Large intestine (tissue), 3 donors: ENCODE results near the gene AGBL1. TPM values are rescaled to one million over a fixed set of nuclear protein-coding genes. Genes with fewer than 3 reads are reported as not detected.
"Not testable (repeated sequence)": the region's sequence is repeated elsewhere in the genome, so short reads cannot be mapped to it uniquely, and the experiment has no call there.

Experiments used
- DNase-seq, 2 donors: peaks; one replicate each; pipeline versions ENCODE4 v3.0.0 to v3.0.0-alpha.2; 2013
- H3K27ac ChIP-seq: one replicate; pipeline ENCODE4 v1.5.1; 2013; ENCODE audit warnings: low read length
- H3K27me3 ChIP-seq: 2 replicates; pipeline ENCODE4 v1.6.1; 2013; ENCODE audit warnings: low read length; ENCODE audit not compliant: control insufficient read depth, insufficient read depth
- H3K36me3 ChIP-seq: 2 replicates; pipeline ENCODE4 v1.6.1; 2013; ENCODE audit warnings: low read length; ENCODE audit not compliant: control insufficient read depth, insufficient read depth
- H3K4me1 ChIP-seq: one replicate; pipeline ENCODE4 v1.6.1; 2013; ENCODE audit warnings: low read length; ENCODE audit not compliant: control insufficient read depth, insufficient read depth
- H3K4me3 ChIP-seq: one replicate; pipeline ENCODE4 v1.5.1; 2013; ENCODE audit warnings: low read length
- H3K9me3 ChIP-seq: one replicate; pipeline ENCODE4 v1.6.1; 2013; ENCODE audit warnings: mild to moderate bottlenecking, low read depth, low read length, moderate library complexity; ENCODE audit not compliant: control insufficient read depth
- WGBS: methylation state at CpG from one replicate; pipeline ENCODE4 v1.1.5; 2013; ENCODE audit warnings: low lambda C conversion rate; ENCODE audit not compliant: insufficient coverage; 5-methylcytosine and 5-hydroxymethylcytosine counted together
- polyA plus RNA-seq: library from polyadenylated mRNA; unstranded; fragments of 120-200 nt; gene quantifications from one replicate; pipeline ENCODE4 v1.2.1, GENCODE V29; 2013

The AGBL1 gene
- polyA plus RNA-seq, 1 donor: 0.04 TPM

DNA sequence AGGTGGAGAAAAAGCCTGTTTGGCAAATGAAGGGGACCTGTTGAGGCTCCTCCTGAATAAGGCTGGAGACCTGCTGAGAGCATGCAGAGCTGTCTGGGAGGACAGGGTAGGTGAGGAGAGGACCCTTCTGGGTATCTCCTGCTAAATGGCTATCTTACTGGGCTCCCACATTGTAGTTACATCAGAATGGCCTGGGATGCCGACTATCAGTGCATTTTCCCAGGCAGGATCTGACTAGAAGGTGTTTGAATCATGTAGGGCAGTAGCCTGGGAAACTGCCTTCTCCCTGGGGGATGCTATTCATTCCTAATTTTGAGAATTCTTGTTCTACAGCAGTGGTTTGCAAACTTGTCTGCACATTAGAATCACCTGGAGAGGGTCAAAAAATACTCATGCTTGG, 631 bp downstream of the AGBL1 start:
- Histone ChIP-seq H3K36me3 (no peaks in the 10 kb centered on the region), H3K27ac (no peak overlapping the region), H3K27me3 (no peaks in the 10 kb centered on the region), H3K4me1 (no peaks in the 10 kb centered on the region), H3K4me3 (no peak overlapping the region), H3K9me3 (no peaks in the 10 kb centered on the region)
- DNase-seq: no peak
- WGBS: no CpG with 5 or more reads among the region's 1 CpG

DNA sequence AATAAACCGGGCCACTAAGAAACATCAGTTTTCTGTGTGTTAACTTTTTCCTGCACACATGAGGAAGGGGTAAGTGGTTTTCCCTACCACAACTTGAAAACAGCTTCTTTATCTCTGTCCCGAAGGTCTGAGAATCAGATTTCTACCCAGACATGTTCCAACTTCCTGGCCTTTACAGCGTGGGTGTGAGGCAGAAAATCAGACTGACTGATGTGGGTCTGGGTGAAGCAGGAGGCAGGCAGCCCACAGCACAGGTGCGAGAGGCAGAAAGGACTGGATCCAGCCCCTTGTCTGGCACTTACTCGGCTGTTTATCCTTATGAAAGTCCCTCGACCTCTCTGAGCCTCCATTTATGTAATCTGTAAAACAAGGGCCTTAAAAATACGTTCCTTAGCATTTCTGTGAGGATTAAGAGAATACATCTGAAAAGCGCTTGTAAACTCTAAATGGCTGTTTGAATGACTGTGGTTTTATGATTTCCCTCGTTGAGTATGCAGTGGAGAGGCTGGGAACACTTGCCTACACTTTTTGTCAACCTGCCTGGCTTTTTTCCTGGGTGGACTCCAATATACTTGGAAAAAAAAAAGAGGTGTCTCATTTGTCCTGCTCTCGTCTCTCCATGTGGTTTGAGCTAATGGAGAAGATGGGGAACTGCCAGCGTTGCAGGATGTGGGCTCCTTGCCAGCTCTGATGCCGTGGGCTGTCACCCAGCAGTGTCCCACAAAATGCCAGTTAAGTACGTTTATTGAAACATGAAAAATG, 3.1 kb downstream of the AGBL1 start:
- no peaks in the 10 kb centered on the region for H3K27me3 ChIP-seq
- no peaks in the 10 kb centered on the region for H3K4me1 ChIP-seq
- H3K4me3 ChIP-seq: no peak overlapping the region
- no peaks in the 10 kb centered on the region for H3K9me3 ChIP-seq
- H3K36me3 ChIP-seq: no peaks in the 10 kb centered on the region
- no peak overlapping the region for H3K27ac ChIP-seq
- no peak for DNase-seq
- 79% methylated on average over 3 of the region's 13 CpGs for WGBS

DNA sequence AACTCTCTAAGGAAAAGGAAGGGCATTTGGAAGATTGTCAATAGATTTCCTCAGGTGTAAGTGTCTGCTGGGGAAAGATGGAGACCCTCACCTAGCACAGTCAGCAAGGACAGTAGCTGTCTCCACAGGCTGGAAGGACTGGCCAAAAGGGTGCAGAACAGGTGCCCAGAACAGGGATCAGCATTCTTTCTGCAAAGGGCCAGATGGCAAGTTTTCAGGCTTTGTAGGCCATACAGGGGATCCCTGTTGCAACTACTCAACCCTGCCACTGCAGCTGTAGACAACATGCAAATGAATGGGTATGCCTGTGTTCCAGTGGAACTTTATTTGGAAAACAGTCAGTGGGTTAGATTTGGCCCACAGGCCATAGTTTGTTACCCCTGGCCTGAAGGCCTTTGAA, 8.1 kb downstream of the AGBL1 start:
- DNase-seq: no peak
- Histone ChIP-seq H3K4me1 (no peaks in the 10 kb centered on the region), H3K4me3 (no peak overlapping the region), H3K9me3 (no peaks in the 10 kb centered on the region), H3K27me3 (no peaks in the 10 kb centered on the region), H3K36me3 (no peaks in the 10 kb centered on the region), H3K27ac (no peak overlapping the region)

DNA sequence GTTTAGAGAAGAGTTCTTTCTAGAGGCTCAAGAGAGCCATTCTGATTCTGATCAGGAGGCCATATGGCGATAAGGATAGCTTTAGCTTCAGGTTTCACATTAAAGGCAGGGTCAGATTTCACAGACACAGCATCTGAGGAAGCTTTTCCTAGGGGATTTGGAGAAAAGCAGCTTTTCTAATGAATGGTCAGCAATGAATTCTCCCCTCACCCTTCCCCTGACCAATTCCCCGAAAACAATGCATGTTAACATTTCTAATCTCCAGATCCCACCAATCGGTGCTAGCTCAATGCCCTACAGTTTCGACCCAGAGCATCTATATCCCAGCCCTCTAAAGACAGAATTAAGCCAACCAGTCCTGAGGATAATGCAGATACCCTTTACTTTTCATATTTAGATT, 9.8 kb downstream of the AGBL1 start:
- no peak overlapping the region for H3K27ac ChIP-seq
- H3K36me3 ChIP-seq: no peaks in the 10 kb centered on the region
- 20% methylated on average over 1 of the region's 4 CpGs for WGBS
- H3K4me1 ChIP-seq: no peaks in the 10 kb centered on the region
- H3K9me3 ChIP-seq: no peaks in the 10 kb centered on the region
- DNase-seq: no peak
- no peaks in the 10 kb centered on the region for H3K27me3 ChIP-seq
- no peak overlapping the region for H3K4me3 ChIP-seq

DNA sequence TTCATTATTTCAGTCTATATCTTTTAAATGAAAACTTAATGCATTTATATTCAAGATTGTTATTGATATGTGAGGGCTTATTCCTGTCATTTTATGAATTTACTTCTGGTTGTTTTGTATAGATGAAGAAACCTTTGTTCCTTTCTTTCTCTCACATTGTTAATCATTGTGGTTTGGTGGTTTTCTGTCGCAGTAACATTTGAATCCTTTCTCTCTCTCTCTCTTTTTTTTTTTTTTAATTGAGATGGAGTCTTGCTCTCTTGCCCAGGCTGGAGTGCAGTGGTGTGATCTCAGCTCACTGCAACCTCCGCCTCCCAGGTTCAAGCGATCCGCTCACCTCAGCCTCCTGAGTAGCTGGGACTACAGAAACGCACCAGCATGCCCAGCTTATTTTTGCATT, 22.1 kb downstream of the AGBL1 start:
- WGBS: 100% methylated on average over 1 of the region's 5 CpGs
- no peak for DNase-seq
- no peaks in the 10 kb centered on the region for H3K4me1 ChIP-seq
- no peaks in the 10 kb centered on the region for H3K36me3 ChIP-seq
- H3K9me3 ChIP-seq: no peaks in the 10 kb centered on the region
- H3K27me3 ChIP-seq: no peaks in the 10 kb centered on the region
- no peak overlapping the region for H3K27ac ChIP-seq
- no peak overlapping the region for H3K4me3 ChIP-seq

DNA sequence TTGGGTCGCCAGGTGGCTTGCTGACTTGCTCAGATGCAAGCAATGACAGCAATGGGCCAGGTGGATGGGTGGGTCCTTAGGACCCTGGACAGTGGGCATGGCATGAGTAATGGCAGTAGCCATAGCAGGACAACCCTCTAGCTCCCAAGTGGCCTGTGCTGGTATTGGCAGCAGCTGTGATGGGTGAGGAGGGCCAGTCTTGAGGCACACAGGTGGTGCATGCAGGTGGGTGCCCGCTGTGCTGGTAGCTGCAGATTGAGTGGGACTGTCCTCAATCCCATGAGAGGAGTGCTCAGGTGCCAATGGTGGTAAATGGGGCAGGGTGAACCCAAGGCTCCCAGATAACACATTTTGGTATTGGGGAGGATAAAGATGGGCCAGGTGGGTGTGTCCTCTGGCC, 24.2 kb downstream of the AGBL1 start:
- no peak for DNase-seq
- WGBS: no CpG with 5 or more reads among the region's 2 CpGs
- no peak overlapping the region for H3K4me3 ChIP-seq

DNA sequence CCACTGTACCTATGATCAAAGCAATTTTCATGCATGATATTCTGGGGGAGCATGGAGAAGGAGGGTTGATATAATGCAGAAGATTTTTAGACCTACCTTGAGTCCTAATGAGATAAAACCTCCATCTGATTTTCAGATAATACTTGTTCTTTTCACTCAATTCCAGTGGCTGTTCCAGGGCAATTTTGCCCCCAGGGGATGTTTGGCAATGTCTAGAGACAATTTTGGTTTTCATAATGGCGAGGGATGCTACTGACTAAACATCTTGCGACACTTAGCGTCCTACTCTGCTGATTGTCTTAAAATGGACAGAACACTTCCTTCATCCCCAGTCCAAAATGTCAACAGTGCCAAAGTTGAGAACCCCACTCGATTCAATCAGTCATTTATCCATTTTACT, 26.6 kb downstream of the AGBL1 start:
- Histone ChIP-seq H3K27ac (no peak overlapping the region), H3K4me3 (no peak overlapping the region), H3K36me3 (no peaks in the 10 kb centered on the region), H3K9me3 (no peaks in the 10 kb centered on the region), H3K27me3 (no peaks in the 10 kb centered on the region), H3K4me1 (no peaks in the 10 kb centered on the region)
- DNase-seq: no peak
- WGBS: no CpG with 5 or more reads among the region's 4 CpGs

More for the DNA sequence above, 24.2 kb downstream of the AGBL1 start:
- Histone ChIP-seq H3K27ac (no peak overlapping the region), H3K27me3 (no peaks in the 10 kb centered on the region), H3K9me3 (no peaks in the 10 kb centered on the region), H3K4me1 (no peaks in the 10 kb centered on the region), H3K36me3 (no peaks in the 10 kb centered on the region)

- H3K36me3 ChIP-seq: no peaks in the 10 kb centered on the region
- no peak for DNase-seq
- WGBS: 100% methylated on average over 1 of the region's 4 CpGs
Measured at GRCh38 chr15:86115145-86115801, 35.6 kb downstream of the AGBL1 start.

GRCh38 chr15:86121568-86122225, 42.0 kb downstream of the AGBL1 start:
- H3K36me3 ChIP-seq: no peaks in the 10 kb centered on the region
- no peaks in the 10 kb centered on the region for H3K4me1 ChIP-seq
- WGBS: 40% methylated on average over 3 of the region's 7 CpGs
- no peaks in the 10 kb centered on the region for H3K27me3 ChIP-seq
- H3K27ac ChIP-seq: no peak overlapping the region
- no peak overlapping the region for H3K4me3 ChIP-seq
- DNase-seq: no peak
- no peaks in the 10 kb centered on the region for H3K9me3 ChIP-seq

More at GRCh38 chr15:86115145-86115801, 35.6 kb downstream of the AGBL1 start:
- no peak overlapping the region for H3K27ac ChIP-seq
- H3K27me3 ChIP-seq: no peaks in the 10 kb centered on the region
- H3K4me3 ChIP-seq: no peak overlapping the region
- no peaks in the 10 kb centered on the region for H3K4me1 ChIP-seq
- no peaks in the 10 kb centered on the region for H3K9me3 ChIP-seq

- not testable (repeated sequence) for H3K4me3 ChIP-seq, H3K36me3 ChIP-seq, H3K9me3 ChIP-seq, H3K4me1 ChIP-seq, H3K27me3 ChIP-seq, DNase-seq, H3K27ac ChIP-seq
- WGBS: no CpG with 5 or more reads among the region's 3 CpGs
Measured at GRCh38 chr15:86122691-86123391, 43.2 kb downstream of the AGBL1 start.
